22Rv1 (cell line): ENCODE measurements around the gene XXYLT1.

ENCODE experiments used
- H3K27ac ChIP-seq: fragments of 450-650 bp; 2 replicates; pipeline ENCODE4 v1.5.1; 2017
- CTCF ChIP-seq: fragments of 450-650 bp; IDR thresholded peaks from 2 replicates; pipeline ENCODE4 v1.5.1; 2017; ENCODE audit warnings: mild to moderate bottlenecking
- ZFX ChIP-seq: fragments of 450-650 bp; IDR thresholded peaks from 2 replicates; pipeline ENCODE4 v1.6.1; 2017; ENCODE audit warnings: antibody characterized with exemption, borderline replicate concordance

The XXYLT1 gene

GRCh38 chr3:195119461-195120266 is 151.3 kb downstream of the XXYLT1 start:
- TF ChIP-seq CTCF: no peak
- no peak for TF ChIP-seq ZFX
- no peak overlapping the region for H3K27ac ChIP-seq

- no peak for TF ChIP-seq CTCF
- no peak for TF ChIP-seq ZFX
- H3K27ac ChIP-seq: no peak overlapping the region
Measured at GRCh38 chr3:195118671-195119070, 152.3 kb downstream of the XXYLT1 start.

GRCh38 chr3:195117978-195118581 is 152.9 kb downstream of the XXYLT1 start:
- H3K27ac ChIP-seq: no peak overlapping the region
- TF ChIP-seq ZFX (no peak), CTCF (no peak; the same call in 1 of the 2 replicates)

DNA sequence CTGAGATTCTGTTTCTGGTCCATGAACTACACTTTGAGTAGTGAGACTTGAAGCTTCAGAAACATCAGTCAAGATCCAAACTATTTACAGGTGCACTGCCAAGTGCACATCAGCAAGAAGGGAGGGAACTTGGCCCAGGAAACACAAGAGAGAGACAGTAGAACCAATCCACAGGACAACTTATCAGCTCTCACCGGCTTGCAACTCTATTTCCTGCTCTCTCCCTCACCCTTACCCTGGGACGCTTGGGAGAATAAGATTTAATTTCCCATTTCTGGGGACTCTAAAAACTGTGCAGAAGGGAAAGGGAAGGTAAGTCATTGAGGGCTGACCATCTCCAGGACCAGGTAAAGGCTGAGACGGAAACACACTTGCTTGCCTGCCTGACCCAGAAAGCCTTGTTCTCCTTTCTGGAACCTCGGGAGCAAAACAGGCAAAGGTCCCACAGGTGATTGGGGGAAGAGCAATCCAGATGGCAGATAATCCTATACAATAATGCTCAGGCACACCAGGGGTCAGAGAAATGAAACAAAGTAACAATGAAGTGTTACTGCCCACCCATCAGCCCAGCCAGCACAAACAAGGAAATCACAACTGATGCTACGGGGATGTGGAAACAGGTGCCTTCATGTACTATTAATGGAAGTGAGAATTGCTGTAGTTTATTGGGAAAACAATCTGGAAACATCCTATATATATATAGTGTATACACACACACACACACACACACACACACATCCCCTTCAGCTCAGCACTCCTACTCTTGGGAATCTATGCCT is 154.4 kb downstream of the XXYLT1 start:
- H3K27ac ChIP-seq: no peak overlapping the region
- TF ChIP-seq CTCF: no peak
- no peak for TF ChIP-seq ZFX

DNA sequence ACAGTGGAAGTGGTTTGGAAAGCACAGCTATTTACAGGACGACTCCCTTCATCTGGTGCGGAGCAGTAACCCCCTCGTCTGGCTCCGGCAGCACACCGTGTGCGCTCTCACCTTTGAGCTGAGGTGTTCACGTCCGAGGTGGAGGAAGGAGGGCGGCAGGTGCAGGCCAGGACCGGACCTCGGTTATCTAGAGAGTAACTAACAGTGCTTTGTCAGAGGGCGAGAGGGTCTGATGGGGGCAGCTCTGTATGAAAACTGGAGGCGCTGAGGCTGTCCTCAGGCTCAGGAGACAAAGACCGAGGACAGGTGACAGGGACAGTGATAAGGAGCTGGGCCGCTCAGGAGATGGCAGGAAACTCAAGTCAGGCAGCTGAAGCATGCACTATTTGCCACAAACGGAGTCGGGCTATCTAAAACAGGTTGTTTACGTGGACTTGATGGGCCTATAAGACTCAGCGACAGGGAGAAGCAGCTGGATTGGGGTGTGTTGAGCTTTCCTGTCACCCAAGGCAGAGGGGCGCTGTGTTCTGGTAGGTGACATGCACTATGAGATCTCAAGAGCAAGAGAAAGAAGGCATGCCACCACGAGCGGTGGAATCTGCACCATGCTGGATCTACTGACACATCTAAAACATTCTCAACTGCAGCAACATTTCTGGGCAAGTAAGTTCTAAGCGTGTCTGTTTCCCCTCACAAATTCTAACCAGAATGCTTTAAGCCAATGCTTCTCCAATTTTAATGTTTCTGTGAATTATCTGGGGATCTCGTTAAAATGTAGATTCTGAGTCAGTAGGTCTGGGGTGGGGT is 155.2 kb downstream of the XXYLT1 start:
- TF ChIP-seq ZFX: no peak
- no peak for TF ChIP-seq CTCF
- no peak overlapping the region for H3K27ac ChIP-seq

- TF ChIP-seq CTCF (no peak), ZFX (no peak)
- H3K27ac ChIP-seq: no peak overlapping the region
Measured at GRCh38 chr3:195114786-195115599, 156.0 kb downstream of the XXYLT1 start.
